SK-N-SH (cell line): ENCODE data around the gene DMD. TPM values are rescaled to one million over a fixed set of nuclear protein-coding genes. Genes with fewer than 3 reads are reported as not detected.

Experiments used
- CTCF ChIA-PET: fragments of 300-600, 350-600 bp; formaldehyde crosslinking; extraction: SDS; loops from one replicate; lab custom pipeline; 2021; lab: Yijun Ruan, JAX
- POLR2A ChIA-PET: fragments of 350-600 bp; sonication (Branson Sonifier 250); formaldehyde crosslinking; extraction: SDS; loops from one replicate; lab custom pipeline; 2020; ENCODE audit warnings: antibody characterized with exemption, inconsistent platforms; lab: Yijun Ruan, JAX
- DNase-seq: peaks from one replicate; pipeline ENCODE4 v3.0.0; 2012
- H2AFZ ChIP-seq: fragments of 200-600 bp; sonication (generic); 2 replicates; pipeline ENCODE4 v1.8.1; 2016; ENCODE audit warnings: antibody characterized with exemption, mild to moderate bottlenecking, low read depth
- H3F3A ChIP-seq: fragments of 200-600 bp; sonication (generic); replicated peaks from 2 replicates; pipeline ENCODE3; 2016; ENCODE audit warnings: antibody characterized with exemption, mild to moderate bottlenecking; ENCODE audit not compliant: insufficient read depth
- H3K27ac ChIP-seq, 2 experiments: fragments of 200-500 bp in 1 of 2; fragments of 200-600 bp in 1 of 2; sonication (Bioruptor generic) in 1 of 2; sonication (generic), shearing (Covaris generic) in 1 of 2; 2 replicates each; pipeline versions ENCODE4 v1.5.1 to v1.6.1; 2014 to 2016; ENCODE audit warnings: low read depth in 2 of 2, inconsistent platforms in 1 of 2, low read length in 1 of 2, mild to moderate bottlenecking in 1 of 2, mixed read lengths in 1 of 2
- H3K27me3 ChIP-seq: fragments of 200-600 bp; sonication (generic), shearing (Covaris generic); 2 replicates; pipeline ENCODE4 v1.6.1; 2016; ENCODE audit warnings: mixed run types; ENCODE audit not compliant: insufficient read depth
- H3K36me3 ChIP-seq, 2 experiments: fragments of 200-500 bp in 1 of 2; fragments of 200-600 bp in 1 of 2; sonication (Bioruptor generic) in 1 of 2; sonication (generic) in 1 of 2; replicated peaks in 1 of 2; 2 replicates each; pipeline versions ENCODE3 to v1.5.1; 2014 to 2016; ENCODE audit warnings: low read length in 1 of 2, mild to moderate bottlenecking in 1 of 2; ENCODE audit not compliant: insufficient read depth in 2 of 2, control insufficient read depth in 1 of 2
- H3K4me1 ChIP-seq, 2 experiments: fragments of 200-500 bp in 1 of 2; fragments of 200-600 bp in 1 of 2; sonication (Bioruptor generic) in 1 of 2; sonication (generic), shearing (Covaris generic) in 1 of 2; 2 replicates each; pipeline versions ENCODE4 v1.5.1 to v1.6.1; 2014 to 2016; ENCODE audit warnings: low read depth in 1 of 2, low read length in 1 of 2, mixed run types in 1 of 2; ENCODE audit not compliant: insufficient read depth in 2 of 2, control insufficient read depth in 1 of 2
- H3K4me2 ChIP-seq: fragments of 200-600 bp; sonication (generic), shearing (Covaris generic); 2 replicates; pipeline ENCODE4 v1.6.1; 2017; ENCODE audit warnings: mixed run types
- H3K4me3 ChIP-seq, 2 experiments: fragments of 200-500 bp in 1 of 2; fragments of 200-600 bp in 1 of 2; sonication (Bioruptor generic) in 1 of 2; sonication (generic), shearing (Covaris generic) in 1 of 2; 2 replicates each; pipeline versions ENCODE4 v1.5.1 to v1.8.1; 2014 to 2016; ENCODE audit warnings: low read depth in 2 of 2, inconsistent platforms in 1 of 2, low read length in 1 of 2, mild to moderate bottlenecking in 1 of 2, mixed read lengths in 1 of 2, moderate library complexity in 1 of 2
- H3K79me2 ChIP-seq: fragments of 200-600 bp; sonication (generic); 2 replicates; pipeline ENCODE4 v1.8.1; 2017; ENCODE audit warnings: mild to moderate bottlenecking; ENCODE audit not compliant: insufficient read depth
- H3K9ac ChIP-seq: fragments of 200-600 bp; sonication (generic); 2 replicates; pipeline ENCODE4 v1.6.1; 2017; ENCODE audit warnings: mixed run types
- H3K9me2 ChIP-seq: fragments of 200-600 bp; sonication (generic); 2 replicates; pipeline ENCODE4 v1.6.1; 2017; ENCODE audit warnings: mixed run types
- H3K9me3 ChIP-seq: fragments of 200-600 bp; sonication (generic); 2 replicates; pipeline ENCODE4 v1.6.1; 2017; ENCODE audit warnings: mixed run types, mild to moderate bottlenecking, moderate library complexity
- H4K20me1 ChIP-seq: fragments of 200-600 bp; sonication (generic); 2 replicates; pipeline ENCODE4 v1.6.1; 2017; ENCODE audit warnings: mild to moderate bottlenecking, mixed run types; ENCODE audit not compliant: insufficient read depth
- ELF1 ChIP-seq: IDR thresholded peaks from 2 replicates; pipeline ENCODE4 v1.4.0; 2012
- EP300 ChIP-seq, 2 experiments: IDR thresholded peaks; 2 replicates each; pipeline versions ENCODE4 v1.4.0 to v1.6.1; 2012; ENCODE audit warnings: borderline replicate concordance in 1 of 2, low read depth in 1 of 2, low read length in 1 of 2
- FOXJ3 ChIP-seq: sonication (generic); formaldehyde crosslinking; IDR thresholded peaks from 2 replicates; pipeline ENCODE4 v1.5.1; 2020; ENCODE audit warnings: mild to moderate bottlenecking, missing genetic modification reagents
- GATA2 ChIP-seq: sonication (generic); formaldehyde crosslinking; IDR thresholded peaks from 2 replicates; pipeline ENCODE4 v1.5.0; 2020; ENCODE audit warnings: mild to moderate bottlenecking, missing genetic modification reagents
- JUND ChIP-seq: IDR thresholded peaks from 2 replicates; pipeline ENCODE4 v1.4.0; 2012
- MEF2A ChIP-seq: IDR thresholded peaks from 2 replicates; pipeline ENCODE4 v1.4.0; 2012; ENCODE audit warnings: low read depth, borderline replicate concordance
- NFIC ChIP-seq: IDR thresholded peaks from 2 replicates; pipeline ENCODE4 v1.4.0; 2012; ENCODE audit warnings: borderline replicate concordance
- RAD21 ChIP-seq: IDR thresholded peaks from 2 replicates; pipeline ENCODE4 v1.6.1; 2012; ENCODE audit warnings: mild to moderate bottlenecking, low read length
- RCOR1 ChIP-seq: fragments of 150-350 bp; IDR thresholded peaks from 2 replicates; pipeline ENCODE4 v1.6.1; 2017; ENCODE audit warnings: antibody characterized with exemption, low read length
- RXRA ChIP-seq: IDR thresholded peaks from 2 replicates; pipeline ENCODE4 v1.4.0; 2012; ENCODE audit warnings: low read depth, mild to moderate bottlenecking, borderline replicate concordance
- SMC3 ChIP-seq: IDR thresholded peaks from 2 replicates; pipeline ENCODE4 v1.6.1; 2012; ENCODE audit warnings: low read depth, low read length, improper control_type of control experiment
- TCF12 ChIP-seq: IDR thresholded peaks from 2 replicates; pipeline ENCODE4 v1.4.0; 2012
- TEAD4 ChIP-seq: IDR thresholded peaks from 2 replicates; pipeline ENCODE4 v1.4.0; 2012; ENCODE audit warnings: mild to moderate bottlenecking, borderline replicate concordance; ENCODE audit not compliant: insufficient read depth
- YY1 ChIP-seq: IDR thresholded peaks from 2 replicates; pipeline ENCODE4 v1.4.0; 2012; ENCODE audit warnings: low read depth, mild to moderate bottlenecking
- WGBS: methylation state at CpG from one replicate; pipeline ENCODE4 v1.1.6; 2017; ENCODE audit warnings: low lambda C conversion rate; 5-methylcytosine and 5-hydroxymethylcytosine counted together
- polyA plus RNA-seq, 3 experiments: library from polyadenylated mRNA; depleted of rRNA; stranded (reverse); fragments of >200 nt; gene quantifications; 2 replicates each; pipeline ENCODE4 v1.2.3, GENCODE V29; 2012
- TF ChIP-seq, protein P1 (sequence below): IDR thresholded peaks from 2 replicates; pipeline ENCODE4 v1.6.1; 2012; ENCODE audit warnings: mild to moderate bottlenecking, low read depth, low read length, moderate library complexity

The DMD gene
- polyA plus RNA-seq, 1 of the 3 experiments (the other 2 are of a cell fraction): 3.9 TPM

DNA sequence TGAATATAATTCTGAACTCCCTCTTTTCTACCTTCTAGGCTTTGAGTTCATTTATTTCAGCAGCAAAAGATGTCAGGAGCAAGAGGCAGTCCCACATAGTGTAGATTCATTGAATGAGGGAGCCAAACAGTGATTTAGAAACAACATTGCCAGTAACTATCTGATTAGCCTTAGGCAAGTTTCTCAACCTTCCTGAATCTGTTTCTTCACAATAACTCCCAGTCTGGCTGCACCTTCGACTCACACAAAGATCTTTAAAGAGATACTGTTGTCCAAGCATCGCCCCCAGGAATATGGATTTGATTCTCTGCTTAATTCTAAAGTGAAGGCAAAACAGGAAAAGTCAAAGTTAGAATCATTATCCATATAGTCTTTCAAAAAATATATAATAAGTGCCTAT is 1026.2 kb downstream of the DMD start:
- Histone ChIP-seq H4K20me1 (no peaks in the 10 kb centered on the region), H3K4me1 (no peaks in the 10 kb centered on the region), H3K9me3 (no peaks in the 10 kb centered on the region), H3K79me2 (no peaks in the 10 kb centered on the region), H3K27ac (no peak overlapping the region), H3K4me2 (no peak overlapping the region), H3K4me3 (no peak overlapping the region), H3K9ac (no peak overlapping the region), H3K27me3 (no peaks in the 10 kb centered on the region), H3F3A (no peaks in the 10 kb centered on the region), H3K36me3 (no peaks in the 10 kb centered on the region), H3K9me2 (no peaks in the 10 kb centered on the region), H2AFZ (no peak overlapping the region)
- DNase-seq: peak; percentile 9
- TF ChIP-seq TEAD4: no peak
- 0 out of 4 replicates have a peak, but pooled peaks of 1 of the 2 experiments have one; percentile 31 for TF ChIP-seq EP300 (IDR thresholded peaks at IDR 0.05; ENCODE audit: borderline replicate concordance in 1 of 2, low read depth in 1 of 2, low read length in 1 of 2)
- peak; percentile 83 for TF ChIP-seq GATA2 (CRISPR knock-in tag)
- POLR2A ChIA-PET: no interaction called here
- CTCF ChIA-PET: no interaction called here
- 0% methylated on average over 2 of the region's 2 CpGs for WGBS

DNA sequence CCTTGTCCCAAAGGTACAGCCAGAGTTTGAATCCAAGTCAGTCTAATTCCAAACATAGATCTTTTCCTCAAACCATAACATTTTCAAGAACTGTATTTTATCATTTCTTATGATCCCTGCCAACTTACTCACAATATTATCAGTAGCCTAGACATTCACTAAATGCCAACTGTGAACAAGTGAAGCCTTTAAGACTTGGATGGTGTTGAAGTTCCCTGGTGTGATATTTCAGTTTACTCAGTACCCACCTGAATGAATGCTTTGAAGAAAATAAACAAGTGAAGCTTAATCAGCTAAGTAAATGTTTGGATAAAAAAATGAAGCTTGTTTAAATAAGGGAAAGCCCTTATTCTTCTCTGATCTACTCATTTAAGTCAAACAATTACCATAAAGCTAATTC is 1028.3 kb downstream of the DMD start:
- POLR2A ChIA-PET: no interaction called here

DNA sequence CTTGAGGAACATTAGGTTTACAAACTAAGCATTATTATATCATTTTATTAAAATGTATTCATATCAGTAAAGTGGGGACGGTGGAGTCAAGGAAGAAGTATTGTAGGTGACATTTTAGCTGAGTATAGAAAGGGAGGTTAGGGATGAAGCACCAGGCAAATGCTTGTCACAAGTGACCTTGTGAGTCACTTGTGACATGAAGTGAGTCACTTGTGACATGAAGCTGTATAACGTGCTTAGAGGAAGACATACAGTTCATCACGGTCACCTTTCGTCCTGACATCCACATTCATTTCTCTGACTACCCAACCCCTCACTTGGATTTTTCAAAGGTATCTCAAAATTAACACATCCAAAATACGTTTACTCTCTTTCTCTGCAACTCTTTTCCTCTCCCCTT is 1034.8 kb downstream of the DMD start:
- H3K27me3 ChIP-seq: no peaks in the 10 kb centered on the region
- POLR2A ChIA-PET: no interaction called here
- no peaks in the 10 kb centered on the region for H3K36me3 ChIP-seq
- H3F3A ChIP-seq: no peaks in the 10 kb centered on the region
- no peak overlapping the region for H3K4me2 ChIP-seq
- no peaks in the 10 kb centered on the region for H3K9me3 ChIP-seq
- DNase-seq: no peak
- CTCF ChIA-PET: no interaction called here
- no peaks in the 10 kb centered on the region for H3K4me1 ChIP-seq
- no peak overlapping the region for H3K4me3 ChIP-seq
- no peak overlapping the region for H3K27ac ChIP-seq
- WGBS: 20% methylated on average over 5 of the region's 5 CpGs
- no peaks in the 10 kb centered on the region for H4K20me1 ChIP-seq
- H3K79me2 ChIP-seq: no peaks in the 10 kb centered on the region
- no peak overlapping the region for H3K9ac ChIP-seq
- H2AFZ ChIP-seq: no peak overlapping the region
- no peaks in the 10 kb centered on the region for H3K9me2 ChIP-seq
- TF ChIP-seq EP300 (IDR thresholded peaks at IDR 0.05; ENCODE audit: borderline replicate concordance in 1 of 2, low read depth in 1 of 2, low read length in 1 of 2): no peak
- no peak for TF ChIP-seq SMC3
- TF ChIP-seq TCF12: no peak
- no peak for TF ChIP-seq JUND
- TF ChIP-seq RAD21: no peak
- no peak for TF ChIP-seq YY1
- no peak for TF ChIP-seq NFIC
- no peak for TF ChIP-seq RCOR1
- no peak for TF ChIP-seq FOXJ3 (CRISPR knock-in tag)
- no peak for TF ChIP-seq RXRA
- no peak for TF ChIP-seq MEF2A

More for the DNA sequence above, 1028.3 kb downstream of the DMD start:
- Histone ChIP-seq H3K79me2 (no peaks in the 10 kb centered on the region), H3K9me2 (no peaks in the 10 kb centered on the region), H3K36me3 (no peaks in the 10 kb centered on the region), H3K27ac (no peak overlapping the region), H3K9me3 (no peaks in the 10 kb centered on the region), H3K4me3 (no peak overlapping the region), H3K4me2 (no peak overlapping the region), H3F3A (no peaks in the 10 kb centered on the region), H4K20me1 (no peaks in the 10 kb centered on the region), H2AFZ (no peak overlapping the region), H3K27me3 (no peaks in the 10 kb centered on the region), H3K4me1 (no peaks in the 10 kb centered on the region), H3K9ac (no peak overlapping the region)
- TF ChIP-seq RCOR1: no peak
- TF ChIP-seq ELF1: no peak
- TF ChIP-seq, protein P1, sequence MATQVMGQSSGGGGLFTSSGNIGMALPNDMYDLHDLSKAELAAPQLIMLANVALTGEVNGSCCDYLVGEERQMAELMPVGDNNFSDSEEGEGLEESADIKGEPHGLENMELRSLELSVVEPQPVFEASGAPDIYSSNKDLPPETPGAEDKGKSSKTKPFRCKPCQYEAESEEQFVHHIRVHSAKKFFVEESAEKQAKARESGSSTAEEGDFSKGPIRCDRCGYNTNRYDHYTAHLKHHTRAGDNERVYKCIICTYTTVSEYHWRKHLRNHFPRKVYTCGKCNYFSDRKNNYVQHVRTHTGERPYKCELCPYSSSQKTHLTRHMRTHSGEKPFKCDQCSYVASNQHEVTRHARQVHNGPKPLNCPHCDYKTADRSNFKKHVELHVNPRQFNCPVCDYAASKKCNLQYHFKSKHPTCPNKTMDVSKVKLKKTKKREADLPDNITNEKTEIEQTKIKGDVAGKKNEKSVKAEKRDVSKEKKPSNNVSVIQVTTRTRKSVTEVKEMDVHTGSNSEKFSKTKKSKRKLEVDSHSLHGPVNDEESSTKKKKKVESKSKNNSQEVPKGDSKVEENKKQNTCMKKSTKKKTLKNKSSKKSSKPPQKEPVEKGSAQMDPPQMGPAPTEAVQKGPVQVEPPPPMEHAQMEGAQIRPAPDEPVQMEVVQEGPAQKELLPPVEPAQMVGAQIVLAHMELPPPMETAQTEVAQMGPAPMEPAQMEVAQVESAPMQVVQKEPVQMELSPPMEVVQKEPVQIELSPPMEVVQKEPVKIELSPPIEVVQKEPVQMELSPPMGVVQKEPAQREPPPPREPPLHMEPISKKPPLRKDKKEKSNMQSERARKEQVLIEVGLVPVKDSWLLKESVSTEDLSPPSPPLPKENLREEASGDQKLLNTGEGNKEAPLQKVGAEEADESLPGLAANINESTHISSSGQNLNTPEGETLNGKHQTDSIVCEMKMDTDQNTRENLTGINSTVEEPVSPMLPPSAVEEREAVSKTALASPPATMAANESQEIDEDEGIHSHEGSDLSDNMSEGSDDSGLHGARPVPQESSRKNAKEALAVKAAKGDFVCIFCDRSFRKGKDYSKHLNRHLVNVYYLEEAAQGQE: no peak
- no peak for TF ChIP-seq TCF12
- no peak for DNase-seq
- CTCF ChIA-PET: no interaction called here
